Measurements from ENCODE around the gene LPIN3. TPM values are rescaled to one million over a fixed set of nuclear protein-coding genes. Genes with fewer than 3 reads are reported as not detected.

Gene LPIN3
- total RNA-seq = under 1 TPM; 0.65 to 0.68 TPM

DNA sequence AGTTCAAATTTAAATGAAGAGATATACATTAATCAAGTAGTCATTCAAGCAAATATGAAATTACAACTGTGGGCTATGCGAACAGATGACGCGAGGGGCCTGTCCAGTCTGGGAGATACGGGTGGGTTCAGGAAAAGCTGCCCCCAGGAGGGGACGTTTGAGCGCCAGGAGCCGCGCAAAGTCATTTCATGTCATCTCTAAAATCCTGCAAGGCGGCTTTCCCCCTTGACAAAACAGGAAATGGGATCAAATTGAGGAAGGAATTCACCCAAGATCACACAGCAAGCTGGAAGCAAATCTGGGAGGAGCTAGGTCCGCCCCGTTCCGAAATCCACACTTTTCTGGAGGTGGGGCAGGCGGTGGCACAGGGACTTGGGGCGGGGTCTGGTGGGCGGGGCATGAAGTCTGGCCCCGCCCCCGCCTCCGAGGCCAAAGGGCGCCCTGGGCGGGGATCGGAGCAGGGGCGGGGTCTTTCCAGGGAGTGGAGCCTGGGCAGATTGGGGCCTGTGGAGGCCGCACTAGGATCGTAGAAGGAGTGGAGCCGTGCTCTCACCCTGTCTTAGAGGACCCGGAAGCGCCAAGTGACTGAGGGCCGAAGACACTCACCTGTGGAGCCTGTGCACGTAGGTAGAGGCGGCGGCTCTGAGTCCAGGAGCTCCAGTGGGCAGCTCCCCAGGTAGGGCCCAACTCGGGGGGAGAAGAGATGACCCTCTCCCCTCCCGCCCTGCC, at the start of gene LPIN3:
Gene LPIN3 (plus strand): TSS at position 495 of the 729 bp plus-strand sequence. CDS start 4,983 bp downstream, outside the sequence.
- DNase-seq = peak; percentile 65
- H3K4me3 Mint-ChIP-seq = peak within 1 kb of the TSS; percentile 62
- H3K27ac Mint-ChIP-seq = no peak within 1 kb of the TSS
- peaks cover 5% of the 10 kb centered on the region for H3K27me3 Mint-ChIP-seq
- ChIA-PET POLR2A (interaction anchor here (1.1 kb wide), 1 partner anchor 205 kb away, joined by 3 read pairs; no protein-coding TSS in a partner anchor), CTCF (interaction anchor here (0.7 to 4.9 kb wide), 15 partner anchors 10 to 376 kb away, joined by 3 to 51 read pairs (median 5); partner anchors contain the start of gene PLCG1)
- no peaks in the 10 kb centered on the region for H3K36me3 Mint-ChIP-seq (ENCODE audit: low read depth)
- H3K9me3 Mint-ChIP-seq = no peaks in the 10 kb centered on the region
- H3K4me1 Mint-ChIP-seq = peaks cover 12% of the 10 kb centered on the region

DNA sequence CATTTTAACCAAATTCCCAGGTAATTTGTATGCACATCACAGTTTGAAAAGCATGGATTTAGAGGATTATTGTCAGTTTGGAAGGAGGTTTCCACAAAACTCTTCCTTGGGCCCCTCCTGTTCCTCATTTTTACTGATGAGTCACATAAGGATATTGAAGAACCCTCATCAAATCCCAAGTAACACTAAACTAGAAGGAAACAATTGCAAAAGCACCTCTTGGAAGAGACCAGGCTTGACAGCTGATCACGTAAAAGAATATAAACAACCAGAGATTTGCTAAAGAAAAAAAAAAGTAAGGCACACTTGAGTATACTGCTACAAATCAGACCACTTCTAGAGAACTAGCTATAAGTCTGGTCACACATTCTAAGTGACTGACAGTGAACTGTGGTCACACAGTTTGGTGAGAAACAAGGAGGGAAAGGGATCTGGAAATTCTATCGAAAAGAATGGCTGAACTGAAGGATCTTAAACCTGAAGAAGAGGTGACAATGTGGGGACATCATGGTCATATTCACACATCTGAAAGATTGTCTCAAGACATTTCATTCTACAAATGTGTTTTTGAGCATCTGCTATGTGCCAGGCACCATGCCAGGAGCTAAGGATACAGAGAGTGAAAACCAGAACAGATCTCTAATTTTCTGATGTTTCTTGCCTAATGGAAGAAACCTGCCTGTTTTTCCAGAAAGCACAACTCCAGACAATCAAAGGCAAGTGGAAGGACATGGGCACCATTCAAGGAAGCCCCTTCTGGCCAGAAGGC, 47.2 kb upstream of the LPIN3 start:
- H3K27me3 Mint-ChIP-seq = no peaks in the 10 kb centered on the region
- DNase-seq = no peak
- CTCF ChIA-PET = interaction anchor here (1.2 kb wide), 1 partner anchor 61 kb away, joined by 4 read pairs; no protein-coding TSS in a partner anchor

DNA sequence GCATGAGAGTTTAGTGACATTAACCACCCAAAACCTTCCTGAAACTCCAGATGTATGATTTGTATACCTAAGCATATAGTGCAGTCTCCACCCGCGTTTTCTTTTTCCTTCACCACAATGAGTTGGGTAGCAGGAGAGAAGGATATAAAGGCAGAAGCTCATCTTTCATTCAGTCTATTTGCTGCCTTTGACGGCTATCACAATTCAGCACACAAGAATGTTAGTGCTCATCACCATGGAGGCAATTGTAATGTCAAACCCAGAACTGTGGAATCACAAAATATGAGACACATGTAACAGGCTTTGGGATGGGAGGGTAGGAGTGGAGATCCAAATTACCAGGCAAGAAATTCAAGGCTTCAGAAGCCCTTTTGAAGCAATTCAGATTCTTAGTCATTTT, 40.7 kb upstream of the LPIN3 start:
- no peaks in the 10 kb centered on the region for H3K4me1 Mint-ChIP-seq
- no peaks in the 10 kb centered on the region for H3K36me3 Mint-ChIP-seq (ENCODE audit: low read depth)
- H3K27ac Mint-ChIP-seq = no peak overlapping the region
- ChIA-PET CTCF (no interaction called here), POLR2A (no interaction called here)
- H3K4me3 Mint-ChIP-seq = no peak overlapping the region
- H3K9me3 Mint-ChIP-seq = no peaks in the 10 kb centered on the region
- DNase-seq = no peak
- H3K27me3 Mint-ChIP-seq = no peaks in the 10 kb centered on the region

More for the DNA sequence above, 47.2 kb upstream of the LPIN3 start:
- H3K4me3 Mint-ChIP-seq = no peak overlapping the region
- no peaks in the 10 kb centered on the region for H3K4me1 Mint-ChIP-seq
- POLR2A ChIA-PET = no interaction called here
- no peak overlapping the region for H3K27ac Mint-ChIP-seq
- no peaks in the 10 kb centered on the region for H3K36me3 Mint-ChIP-seq (ENCODE audit: low read depth)
- no peaks in the 10 kb centered on the region for H3K9me3 Mint-ChIP-seq

DNA sequence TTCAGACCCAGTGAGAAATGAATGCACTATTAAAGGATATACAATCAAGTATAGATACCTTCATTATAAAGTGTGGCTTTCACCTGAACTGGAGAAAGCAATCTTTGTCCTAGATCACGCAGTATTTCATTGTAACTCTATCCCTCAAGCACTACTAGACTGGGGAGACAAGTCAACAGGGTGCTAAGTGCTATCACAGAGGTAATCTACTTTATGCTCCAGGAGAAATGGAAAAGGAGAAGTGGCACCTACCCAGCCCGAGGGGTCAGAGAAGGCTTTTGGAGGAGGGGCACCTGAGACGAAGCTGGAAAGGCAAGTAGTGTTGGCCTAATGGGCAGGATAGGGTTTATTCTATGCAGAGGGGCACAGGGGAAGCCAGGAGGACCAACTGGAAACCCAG, 40.2 kb upstream of the LPIN3 start:
- Mint-ChIP-seq H3K36me3 (ENCODE audit: low read depth) (no peaks in the 10 kb centered on the region), H3K9me3 (no peaks in the 10 kb centered on the region), H3K27me3 (no peaks in the 10 kb centered on the region), H3K4me1 (no peaks in the 10 kb centered on the region), H3K4me3 (no peak overlapping the region), H3K27ac (no peak overlapping the region)
- ChIA-PET CTCF (no interaction called here), POLR2A (no interaction called here)
- DNase-seq = no peak

GRCh38 chr20:41300886-41301285, 39.7 kb upstream of the LPIN3 start:
- Mint-ChIP-seq H3K4me3 (no peak overlapping the region), H3K27me3 (no peaks in the 10 kb centered on the region), H3K36me3 (ENCODE audit: low read depth) (no peaks in the 10 kb centered on the region), H3K9me3 (no peaks in the 10 kb centered on the region), H3K27ac (no peak overlapping the region), H3K4me1 (no peaks in the 10 kb centered on the region)
- ChIA-PET CTCF (no interaction called here), POLR2A (no interaction called here)
- no peak for DNase-seq

GRCh38 chr20:41304002-41304401, 36.6 kb upstream of the LPIN3 start:
- Mint-ChIP-seq H3K4me1 (peaks cover 2% of the 10 kb centered on the region), H3K9me3 (no peaks in the 10 kb centered on the region), H3K27me3 (no peaks in the 10 kb centered on the region), H3K27ac (no peak overlapping the region), H3K36me3 (ENCODE audit: low read depth) (peaks cover 3% of the 10 kb centered on the region), H3K4me3 (no peak overlapping the region)
- POLR2A ChIA-PET = no interaction called here
- CTCF ChIA-PET = no interaction called here
- no peak for DNase-seq

GRCh38 chr20:41304424-41305079, 36.1 kb upstream of the LPIN3 start:
- Mint-ChIP-seq H3K4me1 (peaks cover 2% of the 10 kb centered on the region), H3K27ac (no peak overlapping the region), H3K9me3 (no peaks in the 10 kb centered on the region), H3K4me3 (no peak overlapping the region), H3K27me3 (no peaks in the 10 kb centered on the region), H3K36me3 (ENCODE audit: low read depth) (peaks cover 3% of the 10 kb centered on the region)
- ChIA-PET CTCF (no interaction called here), POLR2A (no interaction called here)
- DNase-seq = no peak

GRCh38 chr20:41306061-41306727, 34.4 kb upstream of the LPIN3 start:
- H3K27me3 Mint-ChIP-seq = no peaks in the 10 kb centered on the region
- H3K4me3 Mint-ChIP-seq = no peak overlapping the region
- ChIA-PET POLR2A (no interaction called here), CTCF (no interaction called here)
- peaks cover 2% of the 10 kb centered on the region for H3K4me1 Mint-ChIP-seq
- H3K9me3 Mint-ChIP-seq = no peaks in the 10 kb centered on the region
- H3K36me3 Mint-ChIP-seq (ENCODE audit: low read depth) = peaks cover 3% of the 10 kb centered on the region
- DNase-seq = no peak
- no peak overlapping the region for H3K27ac Mint-ChIP-seq

- H3K36me3 Mint-ChIP-seq (ENCODE audit: low read depth) = peaks cover 3% of the 10 kb centered on the region
- no peaks in the 10 kb centered on the region for H3K27me3 Mint-ChIP-seq
- H3K27ac Mint-ChIP-seq = no peak overlapping the region
- peaks cover 2% of the 10 kb centered on the region for H3K4me1 Mint-ChIP-seq
- no peak for DNase-seq
- no peak overlapping the region for H3K4me3 Mint-ChIP-seq
- CTCF ChIA-PET = no interaction called here
- POLR2A ChIA-PET = no interaction called here
- no peaks in the 10 kb centered on the region for H3K9me3 Mint-ChIP-seq
These were observed 33.6 kb upstream of the LPIN3 start for GRCh38 chr20:41307021-41307420.

DNA sequence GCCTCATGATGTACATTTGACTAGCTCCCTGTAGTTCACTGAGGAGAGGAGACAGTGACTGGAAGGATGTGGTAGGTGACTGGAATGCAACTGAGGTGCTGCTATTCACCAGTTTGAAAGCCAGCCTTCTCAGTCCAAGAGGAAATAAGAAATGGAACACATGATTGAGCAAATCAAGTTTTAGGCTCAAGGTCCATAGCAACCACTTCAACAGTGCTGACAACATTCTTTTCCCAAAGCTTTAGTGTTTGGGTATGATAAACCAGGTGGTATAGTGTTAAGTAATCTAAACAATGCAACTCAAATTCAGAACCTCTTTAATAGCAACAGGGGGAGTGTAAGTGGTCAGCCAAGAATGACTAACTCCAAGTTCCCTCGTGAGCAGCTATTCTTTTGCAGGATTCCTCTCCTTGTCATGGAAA, 32.3 kb upstream of the LPIN3 start:
- Mint-ChIP-seq H3K4me1 (peaks cover 2% of the 10 kb centered on the region), H3K36me3 (ENCODE audit: low read depth) (peaks cover 3% of the 10 kb centered on the region)
- POLR2A ChIA-PET = no interaction called here

DNA sequence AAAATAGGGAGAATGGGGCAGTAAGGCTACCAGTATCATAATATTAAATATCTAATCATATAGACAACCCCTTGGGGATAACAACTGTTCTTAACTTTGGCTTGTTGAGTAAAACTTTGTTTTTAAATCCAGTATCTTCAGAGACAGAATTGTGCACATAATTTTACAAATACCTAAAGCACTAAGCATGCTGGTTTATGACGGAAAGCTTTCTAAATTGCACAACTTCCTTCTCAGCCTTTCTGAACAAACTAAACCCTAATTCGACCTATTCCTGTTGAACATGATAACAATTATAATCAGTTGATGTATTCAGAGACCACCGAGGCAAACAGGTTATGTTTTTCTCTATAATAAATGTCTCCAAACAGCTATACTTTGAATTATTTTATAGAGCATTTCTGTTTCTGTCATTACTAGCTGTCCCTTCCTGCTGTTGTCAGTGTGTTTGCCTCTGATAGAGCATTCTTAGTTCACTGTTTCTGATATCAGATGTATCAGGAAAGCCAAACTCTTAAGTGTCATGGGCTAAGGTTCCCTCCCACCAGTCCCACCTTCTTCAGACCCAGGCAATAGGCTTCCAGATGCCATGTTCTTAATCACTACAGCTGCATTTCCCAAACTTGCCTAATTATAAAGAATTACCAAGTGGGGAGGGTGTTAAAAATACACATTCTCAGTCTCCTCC, 31.8 kb upstream of the LPIN3 start:
- DNase-seq = no peak
- Mint-ChIP-seq H3K36me3 (ENCODE audit: low read depth) (peaks cover 3% of the 10 kb centered on the region), H3K27me3 (no peaks in the 10 kb centered on the region), H3K9me3 (no peaks in the 10 kb centered on the region), H3K4me1 (peaks cover 2% of the 10 kb centered on the region), H3K27ac (no peak overlapping the region), H3K4me3 (no peak overlapping the region)
- POLR2A ChIA-PET = no interaction called here
- CTCF ChIA-PET = no interaction called here

More for the DNA sequence above, 32.3 kb upstream of the LPIN3 start:
- CTCF ChIA-PET = no interaction called here
- no peak overlapping the region for H3K27ac Mint-ChIP-seq
- no peaks in the 10 kb centered on the region for H3K27me3 Mint-ChIP-seq
- no peak overlapping the region for H3K4me3 Mint-ChIP-seq
- H3K9me3 Mint-ChIP-seq = no peaks in the 10 kb centered on the region
- no peak for DNase-seq

DNA sequence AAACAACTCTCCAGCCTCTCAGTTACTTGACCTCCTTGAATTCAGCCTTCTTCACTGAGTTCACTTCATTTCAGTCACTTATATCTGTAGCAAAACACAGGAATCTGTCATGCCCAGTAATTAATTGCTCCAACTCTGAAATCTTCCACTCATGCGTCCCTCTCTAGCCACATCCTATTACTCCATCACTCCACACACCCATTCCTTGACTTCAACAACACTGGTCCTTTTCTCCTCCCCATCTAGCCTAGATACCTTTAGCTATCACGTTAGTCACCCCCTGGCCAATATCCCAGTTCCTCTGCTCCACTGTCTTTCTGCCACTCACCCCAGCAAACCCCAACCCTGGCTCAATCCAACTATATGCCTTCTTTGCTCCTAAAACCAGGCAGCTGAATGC, 30.8 kb upstream of the LPIN3 start:
- Mint-ChIP-seq H3K4me3 (no peak overlapping the region), H3K27ac (no peak overlapping the region), H3K4me1 (peaks cover 4% of the 10 kb centered on the region), H3K27me3 (no peaks in the 10 kb centered on the region), H3K36me3 (ENCODE audit: low read depth) (peaks cover 3% of the 10 kb centered on the region), H3K9me3 (no peaks in the 10 kb centered on the region)
- ChIA-PET CTCF (no interaction called here), POLR2A (no interaction called here)
- no peak for DNase-seq

Measured in activated CD4-positive, alpha-beta memory T cell treated with anti-CD3 and anti-CD28 coated beads, Interleukin-2, amount 10 ng/mL, durations not matched to agents 7 days and 5 days (primary cell).